Stimulated activated CD4-positive, alpha-beta T cell treated with anti-CD3 and anti-CD28 coated beads, TNF-alpha, amount 100 ng/mL, for 1 hour (primary cell): ENCODE results near the gene DCC.

Experiments used
- DNase-seq, 3 donors: peaks; one replicate each; pipeline ENCODE4 v3.0.0-alpha.2; 2020; ENCODE audit warnings: low read depth in 3 of 3, low spot score in 1 of 3

The DCC gene

DNA sequence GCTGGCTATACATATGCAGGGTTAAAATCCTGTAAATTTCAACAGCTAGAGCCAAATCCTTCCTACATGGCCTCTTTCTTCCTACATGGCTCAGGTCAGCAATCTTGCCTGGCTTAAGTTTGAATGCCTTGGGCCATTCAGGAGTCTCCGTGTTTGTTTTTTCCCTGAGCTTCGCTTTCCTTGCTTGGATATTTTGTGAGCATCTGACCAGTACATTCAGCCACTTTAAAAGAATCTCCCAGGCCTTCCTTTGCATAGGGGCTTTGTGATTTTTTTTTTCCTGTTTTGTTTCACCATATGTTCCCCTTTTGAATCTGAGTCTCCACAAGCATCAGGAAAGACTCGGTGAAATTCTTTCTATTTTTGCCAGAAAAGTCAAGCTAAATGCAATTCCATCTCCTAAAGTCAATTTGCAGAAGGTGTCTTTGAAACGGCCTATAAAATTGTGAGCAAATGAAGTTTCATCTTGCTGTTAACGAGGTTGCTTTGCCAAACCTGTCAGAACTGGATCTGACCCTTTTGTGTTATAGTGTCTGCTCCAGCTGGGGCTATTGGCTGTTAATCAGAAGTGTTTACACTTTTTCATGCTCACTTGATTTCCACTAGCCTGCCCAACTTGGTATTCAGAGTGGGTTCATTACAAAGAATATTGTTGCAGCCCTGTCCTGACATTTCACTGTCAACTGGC, 256.9 kb downstream of the DCC start:
- no peak for DNase-seq

DNA sequence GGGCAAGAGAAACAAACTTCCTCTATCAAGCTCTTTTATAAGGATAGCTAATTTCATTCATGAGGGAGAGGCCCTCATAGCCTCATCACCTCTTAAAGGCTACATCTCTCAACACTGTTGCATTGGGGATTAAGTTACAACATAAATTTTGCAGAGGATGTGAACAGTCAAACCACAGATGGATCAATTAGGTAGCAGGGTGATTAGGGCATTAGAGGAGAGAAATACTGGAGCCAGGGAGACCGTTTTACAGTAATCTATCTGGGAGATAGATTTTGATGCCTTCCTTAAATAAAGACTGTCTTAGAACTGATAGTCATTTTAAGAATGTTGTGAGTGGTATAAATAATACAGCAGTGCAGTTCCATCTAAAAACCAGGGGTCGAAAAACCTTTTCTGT, 258.9 kb downstream of the DCC start:
- DNase-seq, result no peak

DNA sequence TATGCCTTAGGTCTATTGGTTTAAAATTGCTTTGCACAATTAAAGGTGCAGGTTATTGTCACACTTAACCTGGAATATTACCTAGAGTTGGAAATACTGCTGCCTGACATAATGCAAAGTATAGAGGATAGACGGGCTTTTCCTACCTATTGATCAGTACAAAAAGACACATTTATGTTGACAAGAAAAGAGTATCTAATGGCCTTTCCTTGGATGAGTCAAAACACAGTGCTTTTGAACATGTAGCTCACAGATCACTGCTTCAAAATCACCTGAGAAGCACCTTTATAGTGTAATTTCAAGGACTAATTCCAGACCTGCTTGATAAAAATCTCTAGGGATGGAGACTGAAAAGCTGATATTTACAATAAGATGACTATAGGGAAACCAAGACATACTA, 262.8 kb downstream of the DCC start:
- DNase-seq, result no peak

DNA sequence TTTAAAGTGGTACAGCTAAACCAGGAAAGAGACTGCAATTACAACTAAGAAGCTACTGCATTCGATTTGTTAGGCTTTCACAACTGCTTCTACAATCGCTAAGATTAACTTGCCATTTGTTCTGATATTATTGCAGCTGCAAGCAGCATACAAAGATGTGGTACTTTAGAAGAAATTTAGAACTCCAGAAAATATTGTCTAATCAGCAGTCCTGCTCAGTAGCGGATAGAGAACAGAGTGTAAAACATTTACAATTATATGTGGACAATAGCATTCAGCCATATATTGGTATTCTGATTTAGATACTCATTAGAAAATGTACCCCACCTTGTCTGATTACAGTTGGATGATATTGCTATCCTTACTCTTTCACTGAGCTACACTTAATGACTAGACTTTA, 265.3 kb downstream of the DCC start:
- DNase-seq, result no peak

DNA sequence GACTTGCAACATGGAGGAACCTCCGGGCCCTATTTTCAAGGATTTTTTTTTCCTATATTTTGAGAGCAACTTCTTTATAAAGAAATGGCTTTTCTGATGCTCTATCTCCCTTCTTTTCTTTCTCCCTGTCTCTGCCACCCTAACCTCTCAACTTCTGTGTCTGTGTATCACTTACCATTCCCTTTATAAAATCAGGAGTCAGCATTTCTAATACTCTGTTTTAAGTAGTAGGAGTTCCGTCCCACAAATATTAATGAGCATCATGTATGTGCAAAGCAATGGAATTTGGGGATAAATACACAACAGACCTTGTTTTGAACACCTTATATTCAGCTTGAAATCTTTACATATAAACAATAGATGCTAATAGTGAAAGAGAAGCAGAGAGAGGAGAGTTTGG, 268.0 kb downstream of the DCC start:
- DNase-seq, result no peak

DNA sequence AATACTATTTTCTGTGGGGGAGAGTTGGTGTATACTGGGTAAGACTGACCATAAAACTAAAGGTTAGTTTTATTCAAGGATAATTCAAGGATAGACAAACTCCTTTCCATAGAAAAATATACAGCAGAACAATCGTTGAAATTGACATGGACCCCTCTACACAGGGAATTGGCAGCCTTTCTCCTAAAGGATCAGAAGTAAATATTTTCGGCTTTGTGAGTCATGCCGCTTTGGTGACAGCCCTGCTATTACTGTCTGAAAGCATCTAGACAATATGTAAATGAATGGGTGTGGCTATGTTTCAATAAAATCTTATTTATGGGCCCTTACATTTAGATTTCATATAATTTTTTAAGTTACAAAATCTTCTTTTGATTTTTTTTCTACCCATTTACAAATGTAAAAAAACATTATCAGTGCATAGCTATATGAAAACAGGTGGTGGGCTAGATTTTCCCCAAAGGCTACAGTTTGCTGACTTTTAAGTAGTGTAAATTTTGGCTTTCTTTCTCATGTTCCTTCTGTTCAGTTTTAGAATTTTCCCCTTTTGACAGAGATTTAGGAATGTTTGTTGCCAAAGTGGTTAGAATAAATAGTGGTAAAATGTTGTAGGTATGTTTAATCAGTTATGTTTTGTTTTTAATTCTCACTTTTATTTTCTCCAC, 270.6 kb downstream of the DCC start:
- DNase-seq, result no peak

DNA sequence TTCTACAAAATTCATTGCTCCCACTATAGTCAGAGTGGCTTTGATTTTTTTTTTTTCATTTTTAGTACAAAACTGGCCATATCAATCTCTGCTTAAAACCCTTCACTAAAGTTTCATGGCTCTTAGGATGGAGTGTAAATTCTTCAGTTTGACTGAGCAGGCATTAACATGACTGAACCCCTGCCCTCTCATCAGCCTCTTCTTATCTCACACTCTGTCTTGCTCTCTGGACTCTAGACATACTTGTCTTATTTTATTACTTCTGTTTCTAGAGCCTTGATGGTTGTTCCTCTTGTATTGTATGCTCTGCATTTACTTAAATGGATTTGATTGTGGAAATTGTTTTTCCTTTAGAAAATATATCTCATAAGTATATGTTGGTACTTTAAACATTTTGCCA, 272.4 kb downstream of the DCC start:
- DNase-seq, result no peak

DNA sequence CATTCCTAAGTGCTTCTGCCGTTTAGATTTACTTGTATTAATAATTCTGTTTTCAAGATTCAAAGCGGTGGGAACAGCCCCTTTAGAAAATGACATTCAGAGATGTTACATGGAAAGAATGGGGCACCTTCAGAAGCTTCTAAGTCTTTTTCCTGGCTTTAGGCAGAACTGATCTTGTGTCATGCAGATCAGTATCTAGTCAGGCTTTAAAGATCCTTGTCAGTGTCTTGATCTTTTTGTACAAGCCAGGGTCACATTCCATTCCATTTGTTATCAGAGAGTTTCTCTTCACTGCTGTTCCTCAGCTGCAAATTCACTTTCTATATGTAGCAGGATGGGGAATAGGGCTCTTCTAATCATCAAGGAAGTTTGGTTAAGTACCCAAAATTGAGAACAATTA, 275.3 kb downstream of the DCC start:
- no peak for DNase-seq

DNA sequence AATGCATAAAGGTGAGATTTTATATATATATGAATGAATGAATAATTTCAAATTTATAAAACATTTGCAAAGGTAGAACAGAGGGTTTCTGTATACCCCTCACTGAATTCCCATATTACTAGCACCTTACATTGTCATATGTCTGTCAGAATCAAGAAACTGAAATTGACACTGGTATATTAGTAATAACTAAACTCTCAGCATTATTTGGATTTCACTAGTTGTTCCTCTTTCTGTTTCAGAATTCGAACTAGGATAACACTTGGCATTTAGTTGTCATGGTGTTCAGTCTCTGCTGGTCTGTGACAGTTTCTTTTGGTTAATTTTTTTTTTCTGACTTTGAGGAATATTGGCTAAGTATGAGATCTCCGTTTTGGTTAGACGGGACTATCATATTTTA, 275.9 kb downstream of the DCC start:
- DNase-seq, result no peak

DNA sequence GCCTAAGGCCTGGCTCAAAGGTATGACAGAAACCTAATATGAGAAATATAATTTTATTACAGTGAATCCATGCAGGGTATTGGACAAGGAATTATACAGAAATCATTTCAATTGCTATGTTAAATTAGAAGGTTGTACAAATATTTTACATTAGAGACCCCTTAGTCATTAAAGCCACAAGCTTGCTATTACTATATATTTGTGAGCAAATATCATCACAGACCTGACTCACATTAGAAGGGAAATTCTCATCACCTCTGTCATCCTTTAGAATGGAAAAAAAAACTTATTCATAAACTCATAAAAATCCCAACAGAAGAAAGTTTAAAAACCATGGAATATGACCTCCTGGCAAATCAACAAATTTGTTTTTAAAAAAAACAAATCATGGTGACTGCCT, 277.9 kb downstream of the DCC start:
- DNase-seq, result no peak

DNA sequence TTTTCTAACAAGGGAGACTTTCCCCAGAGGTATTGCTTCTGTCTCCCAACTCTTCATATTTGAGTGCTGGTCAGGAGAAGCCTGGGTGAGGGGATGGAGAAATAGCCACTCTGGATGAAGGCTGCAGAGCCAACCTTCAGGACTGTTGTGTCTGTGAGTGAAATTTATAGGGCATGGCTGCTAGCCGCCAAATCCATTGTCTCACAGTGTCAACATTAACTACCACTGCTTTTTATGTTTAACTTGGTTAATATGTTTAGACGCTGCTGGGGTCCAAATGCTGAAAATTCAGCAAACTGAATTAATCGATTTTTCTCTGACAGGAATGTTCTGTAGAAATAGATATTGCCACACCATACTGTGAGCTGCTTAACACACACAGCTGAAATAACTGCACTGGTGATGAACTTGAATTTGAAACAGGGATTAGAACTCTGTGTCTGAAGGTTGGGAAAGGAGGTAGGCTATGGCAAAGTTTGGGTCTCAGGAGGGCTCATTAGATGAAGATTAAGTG, 281.0 kb downstream of the DCC start:
- no peak for DNase-seq

DNA sequence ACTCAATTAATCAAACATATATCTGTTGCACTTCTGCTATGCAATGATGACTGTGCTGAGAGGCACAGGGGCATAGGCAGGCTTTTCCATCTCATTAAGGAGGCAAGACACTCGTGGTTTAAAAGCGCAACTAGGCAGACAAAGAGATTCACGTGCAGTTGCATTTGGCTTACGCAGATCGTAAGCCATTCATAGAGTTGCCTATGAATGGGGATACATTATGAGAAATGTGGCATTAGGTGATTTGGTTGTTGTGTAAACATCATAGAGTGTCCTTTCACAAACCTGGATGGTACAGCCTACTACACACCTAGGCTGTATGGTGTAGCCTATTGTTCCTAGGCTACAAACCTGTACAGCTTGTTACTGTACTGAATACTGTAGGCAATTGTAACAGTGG, 284.7 kb downstream of the DCC start:
- DNase-seq, result no peak

DNA sequence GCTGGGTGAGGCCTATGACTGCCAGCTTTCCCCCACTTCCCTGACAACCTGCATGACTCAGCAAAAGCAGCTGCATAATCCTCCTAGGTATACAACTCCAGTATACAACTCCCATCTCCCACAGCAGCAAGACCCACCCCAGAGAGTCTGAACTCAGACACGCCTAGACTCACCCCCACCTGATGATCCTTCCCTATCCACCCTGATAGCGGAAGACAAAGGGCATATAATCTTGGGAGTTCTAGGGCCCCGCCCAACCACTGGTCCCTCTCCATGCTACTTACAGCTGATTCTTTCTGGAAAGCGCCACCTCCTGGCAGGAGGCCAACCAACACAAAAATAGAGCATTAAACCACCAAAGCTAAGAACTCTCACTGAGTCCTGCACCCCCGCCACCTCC, 296.5 kb downstream of the DCC start:
- no peak for DNase-seq

DNA sequence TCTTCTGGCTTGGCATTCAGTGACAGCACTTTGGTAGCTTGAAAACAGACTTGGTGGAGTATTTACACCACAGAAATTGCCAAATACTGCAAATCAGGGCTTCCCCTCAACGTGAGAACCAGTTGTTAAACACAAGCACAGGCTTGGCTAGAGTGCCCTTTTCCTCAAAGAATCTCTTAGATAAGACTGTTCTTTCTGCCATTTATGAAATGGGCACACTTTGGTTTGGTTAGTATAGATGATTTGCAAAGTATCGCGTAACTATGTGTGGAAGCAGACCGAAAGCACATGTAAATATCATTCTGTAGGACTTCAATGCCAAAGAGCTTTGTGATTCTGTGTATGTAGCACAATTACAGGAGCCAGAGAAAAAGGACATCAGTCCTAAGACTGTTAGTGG, 308.2 kb downstream of the DCC start:
- DNase-seq, result no peak

DNA sequence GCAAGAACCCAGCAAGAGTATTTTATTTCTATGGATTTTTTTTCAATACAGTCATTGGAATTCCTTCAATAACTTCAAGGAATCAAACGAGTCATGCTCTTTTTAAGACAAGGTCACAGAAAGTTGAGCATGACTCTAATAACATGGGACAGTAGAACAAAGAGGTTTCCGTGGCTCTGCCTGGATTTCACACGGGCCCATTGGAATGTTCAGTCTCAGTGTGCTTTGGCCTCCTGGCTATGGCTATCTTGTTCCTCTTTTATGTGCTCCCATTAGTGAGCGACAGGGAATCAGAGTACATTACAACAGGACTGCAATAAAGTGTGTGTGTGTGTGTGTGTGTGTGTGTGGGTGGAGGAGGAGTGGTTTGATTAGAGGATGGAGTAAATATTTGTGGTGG, 312.4 kb downstream of the DCC start:
- no peak for DNase-seq

DNA sequence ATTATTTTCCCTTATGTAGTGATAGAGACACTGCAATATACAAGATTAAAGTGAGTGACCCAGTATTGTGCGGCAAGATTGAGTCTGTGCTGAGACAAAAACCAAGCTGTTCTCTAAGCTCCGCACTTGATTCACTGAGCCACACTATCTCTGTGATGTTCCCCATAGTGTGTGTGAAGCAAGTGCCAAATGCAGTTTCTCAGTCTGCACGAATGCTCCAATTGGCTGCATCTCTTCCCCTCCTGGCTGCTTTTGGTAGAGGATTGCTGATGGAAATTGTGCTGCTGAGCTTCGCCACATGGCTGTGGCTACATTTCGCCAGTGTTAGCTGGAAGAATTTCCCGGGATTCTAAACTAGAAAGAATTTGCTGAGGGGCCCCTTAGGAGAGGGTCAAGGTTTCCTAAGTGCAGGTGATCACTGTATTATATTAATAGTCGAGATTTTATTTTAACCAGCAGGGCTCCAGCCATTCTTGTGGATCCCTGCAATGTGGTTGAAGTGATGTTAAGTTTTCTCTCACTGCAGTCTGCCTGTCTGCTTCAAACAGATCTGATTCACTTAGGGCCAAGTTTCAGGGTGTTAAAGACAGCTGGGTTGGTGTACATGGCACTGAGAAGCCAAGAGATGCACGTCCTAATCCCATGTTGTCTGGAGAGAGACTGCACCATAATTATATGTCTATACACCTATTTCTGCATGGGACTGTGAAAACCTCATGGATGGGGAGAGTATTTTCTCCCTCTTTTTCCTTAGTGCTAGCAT, 317.2 kb downstream of the DCC start:
- DNase-seq, result no peak

DNA sequence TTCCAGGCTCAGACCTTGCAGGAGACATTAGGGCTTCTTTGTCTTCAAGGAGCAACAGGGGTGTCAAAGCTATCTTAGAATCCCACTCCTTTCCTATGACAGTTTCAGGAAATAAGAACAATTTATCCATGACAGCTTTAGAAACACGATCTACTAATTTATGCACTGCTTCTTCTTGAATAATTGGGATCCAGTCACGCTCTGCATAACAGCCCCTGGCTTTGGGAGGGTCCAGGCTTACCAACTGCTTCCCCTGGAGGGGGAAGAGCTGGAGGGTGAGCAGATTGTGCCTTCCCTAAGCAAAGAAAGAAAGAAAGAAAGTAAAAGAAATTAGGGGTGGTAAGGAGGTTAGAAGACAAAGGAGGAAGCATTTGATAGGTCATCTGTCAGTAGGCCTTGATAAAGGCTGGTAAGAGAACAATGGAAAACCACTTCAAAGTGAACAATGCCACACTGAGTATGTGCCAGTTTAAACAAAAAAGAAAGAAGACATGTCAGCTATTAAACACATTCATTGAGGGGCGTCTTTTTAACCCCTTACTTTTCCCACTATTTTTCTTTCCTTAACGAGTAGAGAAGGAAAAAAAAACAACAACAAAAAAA, 327.6 kb downstream of the DCC start:
- no peak for DNase-seq

DNA sequence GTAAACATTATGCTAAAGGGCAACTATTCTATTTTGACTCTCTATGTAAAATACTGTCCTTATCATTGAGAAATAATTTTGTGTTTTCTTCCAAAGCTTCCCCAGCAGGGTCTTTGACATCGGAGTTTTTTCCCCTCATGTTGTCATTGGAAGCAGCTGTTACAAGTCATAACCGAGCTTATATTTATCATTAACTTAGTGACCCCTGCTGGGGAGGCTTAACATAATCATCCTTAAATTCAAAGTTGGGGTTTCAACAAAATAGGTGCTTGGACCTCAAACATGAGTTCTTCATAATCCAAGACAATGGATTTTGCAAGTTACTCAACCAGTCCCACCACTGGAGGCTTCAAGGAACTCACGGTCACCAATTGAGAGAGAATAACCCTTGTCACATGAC, 330.9 kb downstream of the DCC start:
- no peak for DNase-seq

DNA sequence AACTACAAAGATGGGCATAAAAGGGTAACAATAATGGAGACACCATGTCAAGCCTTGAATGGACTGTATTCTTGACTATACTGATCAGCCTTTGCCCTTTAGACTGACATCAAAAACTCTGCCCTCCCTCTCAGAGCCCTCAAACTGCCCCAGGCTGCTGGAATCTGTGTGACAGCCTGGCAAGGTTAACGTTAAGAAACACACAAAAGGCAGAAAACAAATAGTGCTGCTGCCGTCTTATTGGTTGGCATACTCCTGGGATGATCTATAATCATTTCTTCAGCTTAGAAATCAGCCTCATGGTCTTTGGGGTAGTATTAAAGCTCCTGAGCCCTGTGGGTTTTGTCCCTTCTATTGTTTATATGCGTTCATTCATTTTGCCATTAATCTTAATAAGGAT, 338.0 kb downstream of the DCC start:
- no peak for DNase-seq

DNA sequence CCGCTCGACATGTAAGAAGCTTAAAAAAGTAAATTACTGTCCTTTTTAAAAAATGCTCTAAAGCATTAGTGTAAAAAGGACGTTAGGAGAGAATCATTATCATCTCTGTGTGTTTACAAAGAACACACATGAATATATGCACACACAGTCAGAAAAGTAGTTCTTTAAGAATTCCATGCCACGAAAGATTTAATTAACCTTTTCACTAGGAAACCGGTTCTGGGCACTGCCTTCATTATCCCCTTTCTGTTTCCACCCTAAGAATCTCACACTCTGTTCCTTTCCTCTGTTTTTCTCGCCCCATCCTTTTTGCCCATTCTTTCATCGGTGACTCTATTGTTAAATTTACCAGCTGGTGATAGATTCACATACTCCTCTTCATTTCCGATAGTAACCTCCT, 338.6 kb downstream of the DCC start:
- DNase-seq, result no peak

DNA sequence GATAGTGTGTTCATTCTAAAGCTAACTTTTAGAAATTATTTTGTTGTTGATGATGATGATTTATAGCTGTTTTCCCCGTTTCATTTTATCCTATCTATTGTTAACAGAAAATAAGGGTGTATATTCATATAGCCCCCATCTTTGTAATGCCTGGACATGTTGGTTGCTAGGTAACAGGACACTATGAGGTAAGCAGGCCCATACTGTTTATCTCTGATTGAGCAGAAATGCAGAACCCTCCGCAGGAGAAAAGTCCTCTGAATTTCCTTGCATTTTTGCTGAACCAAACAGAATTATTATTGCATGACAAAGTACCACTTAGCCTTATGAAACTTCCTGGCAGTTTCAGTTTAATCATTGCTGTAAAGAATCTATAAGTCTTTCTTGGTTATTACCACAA, 339.4 kb downstream of the DCC start:
- DNase-seq, result no peak

DNA sequence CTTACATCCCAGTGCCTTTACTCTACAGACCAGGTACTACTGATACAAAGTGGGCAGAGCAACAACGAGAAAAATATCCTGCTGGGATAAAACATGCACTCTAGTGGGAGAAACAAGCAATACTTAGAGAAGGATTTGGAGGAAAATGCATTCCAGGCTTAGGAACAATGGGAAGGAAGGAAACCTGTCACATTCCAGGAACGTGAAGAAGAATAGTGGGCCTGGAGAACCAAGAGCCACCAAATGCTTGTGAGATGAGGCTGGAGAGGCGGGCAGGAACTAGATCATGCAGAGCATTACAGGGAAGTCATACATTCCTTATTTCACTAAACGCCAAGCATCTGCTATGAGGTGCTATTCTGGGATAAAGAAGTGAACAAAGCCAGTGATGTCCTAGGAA, 342.3 kb downstream of the DCC start:
- DNase-seq, result no peak
